ENCODE measurements around the gene CACNB1.

DNA sequence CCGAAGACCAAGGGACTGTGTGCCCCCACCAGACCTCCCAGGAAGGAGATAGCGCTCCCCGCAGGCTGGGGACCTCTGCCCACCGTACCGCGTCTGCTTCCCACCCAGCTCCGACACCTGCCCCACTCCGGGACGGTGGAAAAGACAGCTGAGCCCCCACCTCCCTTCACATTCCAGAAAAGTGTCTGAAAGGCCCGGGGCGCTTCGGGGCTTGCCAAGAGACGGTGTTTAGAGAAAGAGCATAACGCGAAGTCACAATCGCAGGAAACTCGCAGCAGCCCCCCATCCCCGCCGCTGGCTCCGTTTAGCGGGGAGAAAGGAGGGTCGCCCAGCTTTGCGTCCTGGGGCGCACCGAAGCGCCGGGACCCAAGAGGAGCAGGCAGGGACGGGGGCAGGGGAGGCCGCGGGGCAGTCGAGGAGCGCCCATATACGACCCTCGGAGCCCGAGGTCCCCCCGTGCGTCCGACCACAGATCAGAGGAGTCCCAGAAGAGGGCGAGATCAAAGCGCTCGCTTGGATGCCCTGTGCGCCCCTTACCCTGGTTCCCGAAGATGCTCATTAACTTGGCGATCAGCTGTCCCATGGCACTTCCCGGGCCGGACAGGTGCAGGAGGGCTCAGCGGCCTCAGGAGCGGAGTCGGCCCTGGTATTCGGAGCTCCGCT, 32.2 kb downstream of the CACNB1 start:
- TF ChIP-seq POLR2AphosphoS5 (IDR thresholded peaks at IDR 0.05) (no peak), POLR2A (IDR thresholded peaks at IDR 0.05) (no peak), EP300 (IDR thresholded peaks at IDR 0.05) (no peak)
- TF ChIP-seq, protein P1, sequence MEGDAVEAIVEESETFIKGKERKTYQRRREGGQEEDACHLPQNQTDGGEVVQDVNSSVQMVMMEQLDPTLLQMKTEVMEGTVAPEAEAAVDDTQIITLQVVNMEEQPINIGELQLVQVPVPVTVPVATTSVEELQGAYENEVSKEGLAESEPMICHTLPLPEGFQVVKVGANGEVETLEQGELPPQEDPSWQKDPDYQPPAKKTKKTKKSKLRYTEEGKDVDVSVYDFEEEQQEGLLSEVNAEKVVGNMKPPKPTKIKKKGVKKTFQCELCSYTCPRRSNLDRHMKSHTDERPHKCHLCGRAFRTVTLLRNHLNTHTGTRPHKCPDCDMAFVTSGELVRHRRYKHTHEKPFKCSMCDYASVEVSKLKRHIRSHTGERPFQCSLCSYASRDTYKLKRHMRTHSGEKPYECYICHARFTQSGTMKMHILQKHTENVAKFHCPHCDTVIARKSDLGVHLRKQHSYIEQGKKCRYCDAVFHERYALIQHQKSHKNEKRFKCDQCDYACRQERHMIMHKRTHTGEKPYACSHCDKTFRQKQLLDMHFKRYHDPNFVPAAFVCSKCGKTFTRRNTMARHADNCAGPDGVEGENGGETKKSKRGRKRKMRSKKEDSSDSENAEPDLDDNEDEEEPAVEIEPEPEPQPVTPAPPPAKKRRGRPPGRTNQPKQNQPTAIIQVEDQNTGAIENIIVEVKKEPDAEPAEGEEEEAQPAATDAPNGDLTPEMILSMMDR (IDR thresholded peaks at IDR 0.05), result no peak

Data from gastroesophageal sphincter (tissue), 3 donors.